ENCODE results near the gene ATP6V1A. TPM values are rescaled to one million over a fixed set of nuclear protein-coding genes. Genes with fewer than 3 reads are reported as not detected.

ATP6V1A gene
- total RNA-seq, 1 donor = 35.0 TPM

GRCh38 chr3:113745756-113746547 is 883 bp upstream of the ATP6V1A start, which contains the start of gene NAA50:
TSS of gene NAA50 (minus strand) at chr3:113746249. CDS start at chr3:113745949, 300 bp downstream.
- DNase-seq (ENCODE audit: low read depth in 2 of 3, low spot score in 2 of 3) = peak; percentile 87 to 96 (median 93)

- DNase-seq (ENCODE audit: low read depth in 2 of 3, low spot score in 2 of 3) = peak in 1 of 3 donors; percentile 19
These were observed 630 bp downstream of the ATP6V1A start for GRCh38 chr3:113747283-113748046.

- no peak for DNase-seq (ENCODE audit: low read depth in 2 of 3, low spot score in 2 of 3)
These were observed 4.3 kb downstream of the ATP6V1A start for GRCh38 chr3:113751141-113751540.

DNA sequence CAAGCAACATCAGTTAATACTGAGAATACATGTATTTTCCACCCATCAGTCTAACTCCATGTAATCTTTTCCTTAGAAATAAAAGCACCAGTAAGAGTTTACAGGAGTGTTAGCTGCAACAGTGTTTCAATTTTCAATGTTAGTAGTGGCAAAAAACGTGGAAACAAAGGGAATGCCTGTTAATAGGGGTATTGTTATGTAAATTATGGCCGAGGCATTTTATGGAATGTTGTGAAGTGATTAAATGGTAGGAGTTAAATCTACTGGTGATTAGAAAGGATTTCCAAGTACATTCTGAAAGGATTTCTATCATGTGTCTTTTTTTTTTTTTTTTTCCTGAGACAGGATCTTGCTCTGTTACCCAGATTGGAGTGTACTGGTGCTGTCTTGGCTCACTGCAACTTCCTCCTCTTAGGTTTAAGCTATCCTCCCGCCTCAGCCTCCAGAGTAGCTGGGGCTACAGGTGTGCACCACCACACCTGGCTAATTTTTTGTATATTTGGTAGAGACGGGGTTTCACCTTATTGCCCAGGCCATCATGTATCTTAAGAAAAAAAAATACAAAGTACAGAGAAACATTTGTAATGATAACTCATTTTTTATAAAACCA is 6.6 kb downstream of the ATP6V1A start:
- no peak for DNase-seq (ENCODE audit: low read depth in 2 of 3, low spot score in 2 of 3)

DNA sequence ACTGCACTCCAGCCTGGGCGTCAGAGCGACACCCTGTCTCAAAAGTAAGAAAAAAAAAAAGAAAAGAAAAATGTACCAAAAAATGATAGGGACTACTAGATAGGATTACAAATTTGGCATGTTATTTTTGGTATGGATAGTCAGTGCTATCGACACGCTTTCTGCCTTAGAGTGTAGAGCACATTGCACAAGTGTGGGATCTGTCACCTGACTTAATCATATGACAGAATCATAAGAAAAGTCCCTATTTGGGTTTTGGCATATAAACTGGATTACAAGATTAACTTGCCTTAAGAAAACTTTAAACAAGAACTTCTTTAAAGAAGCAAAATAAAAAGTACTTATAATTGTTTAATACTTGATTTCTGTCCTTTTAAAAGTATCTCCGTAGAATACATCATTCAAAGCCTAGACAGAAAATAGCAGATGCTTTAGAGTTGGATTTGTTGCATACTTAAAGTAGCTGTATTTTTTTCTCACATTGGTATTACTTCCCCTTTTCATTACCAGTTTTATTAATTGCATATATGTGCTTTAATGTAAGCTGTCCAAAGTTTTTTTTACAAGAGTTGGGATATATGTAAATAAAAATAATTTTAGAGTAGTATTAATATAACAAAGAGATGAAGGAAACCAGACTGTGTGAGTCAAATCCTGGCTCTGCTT is 7.8 kb downstream of the ATP6V1A start:
- peak in 2 of 3 donors; percentile 25 to 46 for DNase-seq (ENCODE audit: low read depth in 2 of 3, low spot score in 2 of 3)

GRCh38 chr3:113758389-113759024 is 11.7 kb downstream of the ATP6V1A start:
- no peak for DNase-seq (ENCODE audit: low read depth in 2 of 3, low spot score in 2 of 3)

DNA sequence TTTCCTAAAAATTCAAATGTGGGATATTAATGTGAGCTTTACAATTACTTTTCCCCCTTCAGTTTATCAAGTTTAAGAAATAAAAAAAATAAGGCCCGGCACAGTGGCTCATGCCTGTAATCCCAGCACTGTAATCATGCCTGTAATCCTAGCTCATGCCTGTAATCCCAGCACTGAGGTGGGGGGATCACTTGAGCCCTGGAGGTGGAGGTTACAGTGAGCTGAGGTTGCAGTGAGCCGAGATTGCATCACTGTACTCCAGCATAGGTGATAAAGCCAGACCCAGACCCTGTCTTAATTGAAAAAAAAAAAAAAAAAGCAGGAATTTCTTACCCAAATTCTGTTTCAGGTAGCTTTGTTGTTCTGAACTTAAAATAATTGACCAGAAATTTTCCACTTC is 17.9 kb downstream of the ATP6V1A start:
- DNase-seq (ENCODE audit: low read depth in 2 of 3, low spot score in 2 of 3) = no peak

GRCh38 chr3:113769551-113769950 is 22.7 kb downstream of the ATP6V1A start:
- DNase-seq (ENCODE audit: low read depth in 2 of 3, low spot score in 2 of 3) = peak in 2 of 3 donors; percentile 28 to 29

- no peak for DNase-seq (ENCODE audit: low read depth in 2 of 3, low spot score in 2 of 3)
These were observed 25.2 kb downstream of the ATP6V1A start for GRCh38 chr3:113771993-113772392.

GRCh38 chr3:113773381-113773780 is 26.5 kb downstream of the ATP6V1A start:
- DNase-seq (ENCODE audit: low read depth in 2 of 3, low spot score in 2 of 3) = peak in 1 of 3 donors; percentile 25

DNA sequence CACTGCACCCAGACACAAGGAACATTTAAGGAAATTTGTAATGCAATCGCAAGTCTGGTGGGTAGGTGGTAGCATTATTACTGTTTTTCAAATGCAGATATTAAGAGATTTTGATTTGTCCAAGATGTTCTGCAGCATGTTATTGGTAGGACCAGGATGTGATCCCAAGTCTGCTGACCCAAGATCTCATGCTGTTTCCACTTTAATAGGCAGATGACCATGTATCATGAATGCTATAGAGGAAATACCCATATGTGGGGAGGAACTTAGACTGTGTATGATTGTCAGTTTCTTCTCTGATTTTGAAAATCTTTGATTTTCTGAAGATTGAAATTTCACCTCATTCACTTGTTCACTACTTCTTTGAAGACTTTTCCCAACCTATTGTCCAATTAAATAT is 28.7 kb downstream of the ATP6V1A start:
- DNase-seq (ENCODE audit: low read depth in 2 of 3, low spot score in 2 of 3) = no peak

GRCh38 chr3:113776564-113776963 is 29.7 kb downstream of the ATP6V1A start:
- DNase-seq (ENCODE audit: low read depth in 2 of 3, low spot score in 2 of 3) = no peak

GRCh38 chr3:113783463-113783862 is 36.6 kb downstream of the ATP6V1A start:
- peak in 2 of 3 donors; percentile 53 to 68 for DNase-seq (ENCODE audit: low read depth in 2 of 3, low spot score in 2 of 3)

DNA sequence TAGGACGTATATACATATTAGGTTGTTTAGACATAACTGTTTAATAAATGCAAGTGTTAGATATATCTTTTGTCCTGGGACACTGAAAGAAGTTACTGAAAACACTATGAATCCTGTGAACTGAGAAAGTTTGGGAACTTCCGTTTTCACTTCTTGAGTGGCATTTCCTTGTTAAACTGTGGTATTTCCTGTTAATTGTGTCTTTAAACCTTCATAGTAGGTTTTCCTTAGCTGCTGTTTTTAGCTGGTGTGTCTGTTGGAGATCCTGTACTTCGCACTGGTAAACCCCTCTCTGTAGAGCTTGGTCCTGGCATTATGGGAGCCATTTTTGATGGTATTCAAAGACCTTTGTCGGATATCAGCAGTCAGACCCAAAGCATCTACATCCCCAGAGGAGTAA is 37.1 kb downstream of the ATP6V1A start:
- peak in 1 of 3 donors; percentile 9 for DNase-seq (ENCODE audit: low read depth in 2 of 3, low spot score in 2 of 3)

DNA sequence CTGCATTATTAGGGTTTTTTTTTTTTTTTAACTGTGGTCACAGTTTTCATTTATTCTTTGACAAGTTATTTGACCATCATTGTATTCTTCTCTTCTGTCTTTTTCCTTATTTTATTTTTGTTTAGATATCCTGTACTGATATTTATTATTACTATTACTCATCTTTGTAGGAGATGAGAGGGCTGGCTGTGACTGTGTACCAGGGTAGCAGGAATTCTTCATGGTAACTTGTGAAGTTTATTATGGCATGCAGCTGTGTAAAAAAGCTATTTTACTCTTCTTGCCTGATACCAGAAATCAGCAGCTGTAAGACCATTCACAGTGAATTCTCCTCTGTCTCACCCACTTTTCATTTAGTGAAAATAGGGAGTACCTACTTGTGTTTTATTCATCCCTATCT is 44.5 kb downstream of the ATP6V1A start:
- no peak for DNase-seq (ENCODE audit: low read depth in 2 of 3, low spot score in 2 of 3)

DNA sequence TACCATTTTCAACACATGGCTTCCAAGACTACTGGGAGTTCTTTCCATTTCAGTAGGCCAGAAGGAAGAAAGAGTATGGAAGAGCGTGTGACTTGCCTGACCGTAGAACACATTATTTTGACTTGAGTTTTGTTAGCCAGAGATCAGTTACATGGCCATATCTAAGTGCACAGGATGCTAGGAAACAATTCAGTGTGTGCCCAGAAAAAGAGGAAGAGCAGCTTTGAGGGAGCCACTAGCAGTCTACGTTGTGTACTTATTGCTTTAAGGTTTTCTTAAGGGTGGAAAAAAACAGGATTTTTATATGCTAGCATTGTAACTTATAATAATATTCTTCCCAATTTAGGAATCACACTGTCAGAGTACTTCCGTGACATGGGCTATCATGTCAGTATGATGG is 47.7 kb downstream of the ATP6V1A start:
- DNase-seq (ENCODE audit: low read depth in 2 of 3, low spot score in 2 of 3) = peak in 1 of 3 donors; percentile 36

GRCh38 chr3:113795693-113796092 is 48.9 kb downstream of the ATP6V1A start:
- no peak for DNase-seq (ENCODE audit: low read depth in 2 of 3, low spot score in 2 of 3)

GRCh38 chr3:113802795-113803455 is 56.1 kb downstream of the ATP6V1A start:
- DNase-seq (ENCODE audit: low read depth in 2 of 3, low spot score in 2 of 3) = no peak

DNA sequence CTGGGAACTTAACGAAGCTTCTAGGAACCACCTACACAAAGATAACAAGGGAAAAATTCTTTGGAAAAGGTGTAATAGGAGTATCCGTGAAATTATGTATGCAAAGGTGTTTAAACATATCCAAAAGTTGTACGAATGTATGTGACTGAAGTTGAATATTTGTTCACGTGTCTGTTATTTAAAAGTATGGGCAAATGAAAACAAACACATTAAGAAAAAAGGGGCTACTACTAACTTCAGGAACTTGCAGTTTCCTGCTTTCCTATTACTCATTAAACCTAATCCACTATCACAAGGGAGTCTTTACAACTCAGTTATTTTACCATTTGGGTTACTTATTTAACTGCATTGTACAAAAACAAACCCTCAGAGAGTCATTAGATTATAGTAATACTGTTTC is 57.8 kb downstream of the ATP6V1A start:
- DNase-seq (ENCODE audit: low read depth in 2 of 3, low spot score in 2 of 3) = no peak

DNA sequence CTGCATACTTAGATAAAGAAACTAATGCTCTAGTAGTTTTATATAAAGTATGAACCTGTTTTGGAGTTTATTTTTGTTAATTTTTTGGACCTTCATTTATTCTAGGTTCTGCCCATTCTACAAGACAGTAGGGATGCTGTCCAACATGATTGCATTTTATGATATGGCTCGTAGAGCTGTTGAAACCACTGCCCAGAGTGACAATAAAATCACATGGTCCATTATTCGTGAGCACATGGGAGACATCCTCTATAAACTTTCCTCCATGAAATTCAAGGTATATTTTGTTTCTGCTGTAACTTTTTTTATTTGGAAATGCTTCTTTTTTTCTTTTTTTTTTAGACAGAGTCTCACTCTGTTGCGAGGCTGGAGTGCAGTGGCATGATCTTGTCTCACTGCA is 58.4 kb downstream of the ATP6V1A start:
- no peak for DNase-seq (ENCODE audit: low read depth in 2 of 3, low spot score in 2 of 3)
